ENCODE measurements around the gene TMEM94.

The TMEM94 gene

DNA sequence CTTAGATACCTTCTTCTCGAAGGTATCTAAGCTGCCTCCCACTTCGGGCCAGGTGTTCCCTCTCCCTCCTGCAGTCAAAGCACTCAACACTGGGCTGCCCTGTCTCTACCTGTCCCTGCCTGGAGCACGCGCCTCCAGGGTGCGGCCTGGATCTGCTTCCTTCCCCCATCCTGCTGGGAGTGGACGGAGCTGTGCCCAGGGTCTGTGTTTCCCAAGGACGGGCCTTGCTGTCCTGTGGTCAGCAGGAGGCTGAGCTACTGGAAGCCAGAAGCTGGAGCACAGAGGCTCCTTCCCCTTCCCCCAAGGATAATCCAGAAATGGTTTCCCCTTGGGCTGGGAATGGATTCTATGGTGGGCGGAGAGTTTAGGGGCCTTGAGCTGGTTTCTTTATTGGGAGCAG, 85.8 kb downstream of the TMEM94 start:
- TF ChIP-seq CTCF (conservative IDR thresholded peaks at IDR 0.05), result no peak
- no peak for TF ChIP-seq ZFX (IDR thresholded peaks at IDR 0.05)
- H3K27ac ChIP-seq, result no peak overlapping the region

- no peak overlapping the region for H3K27ac ChIP-seq
- TF ChIP-seq CTCF (conservative IDR thresholded peaks at IDR 0.05) (no peak), ZFX (IDR thresholded peaks at IDR 0.05) (no peak)
Measured at GRCh38 chr17:75542728-75543336, 86.4 kb downstream of the TMEM94 start.

GRCh38 chr17:75544250-75544649, 87.8 kb downstream of the TMEM94 start:
- H3K27ac ChIP-seq, result no peak overlapping the region
- TF ChIP-seq ZFX (IDR thresholded peaks at IDR 0.05), result no peak
- TF ChIP-seq CTCF (conservative IDR thresholded peaks at IDR 0.05), result no peak

DNA sequence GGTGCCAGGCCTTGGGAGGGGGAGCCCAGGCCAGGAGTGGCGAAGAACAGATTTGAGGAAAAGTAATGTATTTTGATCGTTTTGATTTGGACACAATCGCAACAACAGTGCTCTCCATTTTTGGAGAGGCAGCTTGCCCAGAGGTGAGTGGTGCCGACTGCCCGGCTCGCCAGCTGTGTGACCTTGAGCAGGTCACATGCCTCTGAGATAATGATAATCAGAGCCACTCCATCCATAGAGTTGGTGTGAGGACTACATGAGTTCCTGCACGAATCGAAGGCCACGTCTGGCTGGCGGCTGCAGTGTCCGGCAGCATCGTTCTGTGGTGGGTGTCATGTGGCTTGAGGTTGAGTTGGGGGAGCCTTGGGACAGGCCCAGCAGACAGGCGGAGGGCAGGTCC, 89.7 kb downstream of the TMEM94 start:
- H3K27ac ChIP-seq, result peak overlapping the region; percentile 58; the same call in 1 of the 2 replicates
- no peak for TF ChIP-seq ZFX (IDR thresholded peaks at IDR 0.05)
- TF ChIP-seq CTCF (conservative IDR thresholded peaks at IDR 0.05), result no peak

DNA sequence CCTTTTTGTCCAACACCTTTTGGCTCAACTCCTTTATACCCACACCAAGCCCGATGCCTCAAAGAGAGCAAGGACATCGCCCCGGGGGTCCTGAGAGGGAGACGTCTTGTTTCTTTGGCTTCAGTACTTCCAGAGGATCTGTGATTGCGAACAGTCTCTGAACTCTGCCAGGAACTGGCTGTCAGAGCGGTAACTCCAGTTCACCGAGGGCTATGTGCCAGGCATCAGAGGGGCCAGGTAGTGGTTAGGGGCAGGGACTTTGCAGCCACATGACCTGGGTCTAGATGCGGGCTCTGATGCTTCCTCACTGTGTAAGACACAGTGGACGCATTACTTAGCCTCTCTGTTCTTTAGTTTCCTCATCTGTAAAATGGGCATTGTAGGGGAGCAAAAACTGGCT, 90.7 kb downstream of the TMEM94 start:
- peak overlapping the region; percentile 58 for H3K27ac ChIP-seq
- TF ChIP-seq ZFX (IDR thresholded peaks at IDR 0.05) (no peak), CTCF (conservative IDR thresholded peaks at IDR 0.05) (no peak)

GRCh38 chr17:75548813-75549212, 92.4 kb downstream of the TMEM94 start:
- TF ChIP-seq ZFX (IDR thresholded peaks at IDR 0.05) (no peak), CTCF (conservative IDR thresholded peaks at IDR 0.05) (no peak)

More at GRCh38 chr17:75548813-75549212, 92.4 kb downstream of the TMEM94 start:
- peak overlapping the region; percentile 96 for H3K27ac ChIP-seq

All from C4-2B (cell line).